GM12891 (cell line): ENCODE data around the gene HECTD4.

Source experiments
- PAX5 ChIP-seq: IDR thresholded peaks from 2 replicates; pipeline ENCODE4 v1.6.1; 2011; ENCODE audit warnings: low read length, moderate library complexity, mild to moderate bottlenecking; ENCODE audit not compliant: insufficient read depth, severe bottlenecking
- POLR2A ChIP-seq: IDR thresholded peaks from 2 replicates; pipeline ENCODE4 v1.6.1; 2011; ENCODE audit warnings: low read depth, low read length, control low read depth
- POLR2AphosphoS5 ChIP-seq: IDR thresholded peaks from 2 replicates; pipeline ENCODE4 v1.6.1; 2011; ENCODE audit warnings: low read depth, low read length, control low read depth
- POU2F2 ChIP-seq: IDR thresholded peaks from 2 replicates; pipeline ENCODE4 v1.6.1; 2011; ENCODE audit warnings: low read depth, mild to moderate bottlenecking, control low read depth, low read length, moderate library complexity
- SPI1 ChIP-seq: IDR thresholded peaks from 2 replicates; pipeline ENCODE4 v1.6.1; 2011; ENCODE audit warnings: low read depth, low read length, control low read depth
- TAF1 ChIP-seq: IDR thresholded peaks from 2 replicates; pipeline ENCODE4 v1.6.1; 2011; ENCODE audit warnings: low read depth, low read length, control low read depth

GRCh38 chr12:112305951-112306350 is 76.3 kb downstream of the HECTD4 start:
- no peak for TF ChIP-seq POLR2A
- TF ChIP-seq SPI1: no peak
- no peak for TF ChIP-seq POLR2AphosphoS5
- TF ChIP-seq TAF1: no peak
- TF ChIP-seq PAX5: no peak
- TF ChIP-seq POU2F2: no peak
